Upper lobe of left lung (tissue), 4 donors: ENCODE results near the gene STBD1.

Experiments used
- CTCF ChIP-seq, 6 experiments: fragments of 450-650 bp in 4 of 6; fragments of 200-600 bp in 2 of 6; sonication (generic) in 2 of 6; IDR thresholded peaks; one replicate each; pipeline ENCODE4 v1.5.1; 2016 to 2019; ENCODE audit warnings: antibody characterized with exemption in 6 of 6
- POLR2A ChIP-seq, 4 donors: fragments of 450-650 bp; IDR thresholded peaks; one replicate each; pipeline ENCODE4 v1.5.1; 2016 to 2017; ENCODE audit warnings: antibody characterized with exemption in 4 of 4, mild to moderate bottlenecking in 2 of 4
- POLR2AphosphoS5 ChIP-seq, 2 donors: sonication (generic); formaldehyde crosslinking; IDR thresholded peaks; one replicate each; pipeline ENCODE4 v1.5.1; 2017; ENCODE audit warnings: antibody characterized with exemption in 2 of 2

- TF ChIP-seq POLR2AphosphoS5 (IDR thresholded peaks at IDR 0.05) (no peak), CTCF (IDR thresholded peaks at IDR 0.05) (no peak), POLR2A (IDR thresholded peaks at IDR 0.05) (no peak)
Observed at GRCh38 chr4:76267811-76268210, 38.7 kb upstream of the STBD1 start.
